ENCODE measurements around the gene GPRC5D. TPM values are rescaled to one million over a fixed set of nuclear protein-coding genes. Genes with fewer than 3 reads are reported as not detected.

Gene GPRC5D
- total RNA-seq, 2 donors from 2014 or later: not detected

GRCh38 chr12:12903642-12904609 lies 48.0 kb downstream of the GPRC5D start:
- H3K9me3 Mint-ChIP-seq: no peaks in the 10 kb centered on the region
- peaks cover 11% of the 10 kb centered on the region for H3K4me1 Mint-ChIP-seq
- no peak for TF ChIP-seq CTCF (conservative IDR thresholded peaks at IDR 0.05)
- Histone ChIP-seq H3K9ac (ENCODE audit: extremely low read depth, low read length, poor library complexity, severe bottlenecking) (no peak overlapping the region), H3K4me3 (ENCODE audit: low read length) (no peak overlapping the region), H3K36me3 (ENCODE audit: control insufficient read depth, insufficient read depth, low read length) (no peaks in the 10 kb centered on the region), H3K9me3 (ENCODE audit: control insufficient read depth, low read length) (no peaks in the 10 kb centered on the region), H3K4me1 (ENCODE audit: control insufficient read depth, insufficient read depth, low read length) (no peaks in the 10 kb centered on the region), H3K27ac (ENCODE audit: low read depth, low read length) (no peak overlapping the region), H3K27me3 (ENCODE audit: control insufficient read depth, insufficient read depth, low read length, poor library complexity, severe bottlenecking) (no peaks in the 10 kb centered on the region)
- H3K27ac Mint-ChIP-seq: no peak overlapping the region
- H3K36me3 Mint-ChIP-seq (ENCODE audit: low read depth): no peaks in the 10 kb centered on the region
- no peak overlapping the region for H3K4me3 Mint-ChIP-seq
- no peaks in the 10 kb centered on the region for H3K27me3 Mint-ChIP-seq (ENCODE audit: insufficient read depth)
- WGBS, 2 experiments (ENCODE audit: insufficient coverage in 1 of 2, insufficient read length in 1 of 2): 94% methylated on average over 12 to 14 of the region's 14 CpGs
- no peak for DNase-seq

GRCh38 chr12:12902036-12902435 lies 49.9 kb downstream of the GPRC5D start:
- peaks cover 12% of the 10 kb centered on the region for H3K4me1 Mint-ChIP-seq
- H3K9ac ChIP-seq (ENCODE audit: extremely low read depth, low read length, poor library complexity, severe bottlenecking): no peak overlapping the region
- no peak overlapping the region for H3K27ac ChIP-seq (ENCODE audit: low read depth, low read length)
- no peaks in the 10 kb centered on the region for H3K9me3 Mint-ChIP-seq
- TF ChIP-seq CTCF (conservative IDR thresholded peaks at IDR 0.05): no peak
- no peaks in the 10 kb centered on the region for H3K36me3 ChIP-seq (ENCODE audit: control insufficient read depth, insufficient read depth, low read length)
- no peaks in the 10 kb centered on the region for H3K27me3 Mint-ChIP-seq (ENCODE audit: insufficient read depth)
- H3K4me3 Mint-ChIP-seq: no peak overlapping the region
- no peak overlapping the region for H3K4me3 ChIP-seq (ENCODE audit: low read length)
- H3K9me3 ChIP-seq (ENCODE audit: control insufficient read depth, low read length): no peaks in the 10 kb centered on the region
- no peak overlapping the region for H3K27ac Mint-ChIP-seq
- H3K36me3 Mint-ChIP-seq (ENCODE audit: low read depth): no peaks in the 10 kb centered on the region
- no peaks in the 10 kb centered on the region for H3K27me3 ChIP-seq (ENCODE audit: control insufficient read depth, insufficient read depth, low read length, poor library complexity, severe bottlenecking)
- no peak for DNase-seq
- no peaks in the 10 kb centered on the region for H3K4me1 ChIP-seq (ENCODE audit: control insufficient read depth, insufficient read depth, low read length)

- Mint-ChIP-seq H3K27me3 (ENCODE audit: insufficient read depth) (no peaks in the 10 kb centered on the region), H3K4me1 (peaks cover 12% of the 10 kb centered on the region), H3K4me3 (no peak overlapping the region), H3K27ac (no peak overlapping the region), H3K9me3 (no peaks in the 10 kb centered on the region), H3K36me3 (ENCODE audit: low read depth) (no peaks in the 10 kb centered on the region)
- Histone ChIP-seq H3K36me3 (ENCODE audit: control insufficient read depth, insufficient read depth, low read length) (no peaks in the 10 kb centered on the region), H3K4me1 (ENCODE audit: control insufficient read depth, insufficient read depth, low read length) (no peaks in the 10 kb centered on the region), H3K27ac (ENCODE audit: low read depth, low read length) (no peak overlapping the region), H3K9ac (ENCODE audit: extremely low read depth, low read length, poor library complexity, severe bottlenecking) (no peak overlapping the region), H3K4me3 (ENCODE audit: low read length) (no peak overlapping the region), H3K27me3 (ENCODE audit: control insufficient read depth, insufficient read depth, low read length, poor library complexity, severe bottlenecking) (no peaks in the 10 kb centered on the region), H3K9me3 (ENCODE audit: control insufficient read depth, low read length) (no peaks in the 10 kb centered on the region)
- TF ChIP-seq CTCF (conservative IDR thresholded peaks at IDR 0.05): no peak
- WGBS, 2 experiments (ENCODE audit: insufficient coverage in 1 of 2, insufficient read length in 1 of 2): 94 to 100% methylated on average over 4 to 10 of the region's 10 CpGs
- DNase-seq: peak; percentile 58
These were observed 50.7 kb downstream of the GPRC5D start for GRCh38 chr12:12901158-12901791.

Measured in endodermal cell (in vitro differentiated cells).